ENCODE measurements around the gene EVA1C.

The EVA1C gene

DNA sequence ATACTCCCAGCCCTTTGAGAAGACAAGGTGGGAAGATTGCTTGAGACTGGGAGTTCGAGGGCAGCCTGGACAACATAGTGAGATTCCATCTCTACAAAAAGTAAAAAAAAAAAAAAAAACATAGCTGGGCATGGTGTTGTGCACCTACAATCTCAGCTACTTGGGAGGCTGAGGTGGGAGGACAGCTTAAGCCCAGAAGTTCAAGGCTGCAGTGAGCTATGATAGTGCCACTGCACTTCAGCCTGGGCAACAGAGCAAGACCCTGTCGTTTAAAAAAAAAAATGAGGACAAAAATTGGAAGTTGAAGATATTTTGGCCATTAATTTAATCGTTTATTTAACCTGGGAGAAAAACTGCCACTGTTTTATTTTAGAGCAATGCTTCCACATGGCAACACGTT lies 20.8 kb upstream of the EVA1C start:
- no peak for ATAC-seq

GRCh38 chr21:32392299-32392879 lies 20.1 kb upstream of the EVA1C start:
- ATAC-seq, result peak in 1 of 2 donors; percentile 50

DNA sequence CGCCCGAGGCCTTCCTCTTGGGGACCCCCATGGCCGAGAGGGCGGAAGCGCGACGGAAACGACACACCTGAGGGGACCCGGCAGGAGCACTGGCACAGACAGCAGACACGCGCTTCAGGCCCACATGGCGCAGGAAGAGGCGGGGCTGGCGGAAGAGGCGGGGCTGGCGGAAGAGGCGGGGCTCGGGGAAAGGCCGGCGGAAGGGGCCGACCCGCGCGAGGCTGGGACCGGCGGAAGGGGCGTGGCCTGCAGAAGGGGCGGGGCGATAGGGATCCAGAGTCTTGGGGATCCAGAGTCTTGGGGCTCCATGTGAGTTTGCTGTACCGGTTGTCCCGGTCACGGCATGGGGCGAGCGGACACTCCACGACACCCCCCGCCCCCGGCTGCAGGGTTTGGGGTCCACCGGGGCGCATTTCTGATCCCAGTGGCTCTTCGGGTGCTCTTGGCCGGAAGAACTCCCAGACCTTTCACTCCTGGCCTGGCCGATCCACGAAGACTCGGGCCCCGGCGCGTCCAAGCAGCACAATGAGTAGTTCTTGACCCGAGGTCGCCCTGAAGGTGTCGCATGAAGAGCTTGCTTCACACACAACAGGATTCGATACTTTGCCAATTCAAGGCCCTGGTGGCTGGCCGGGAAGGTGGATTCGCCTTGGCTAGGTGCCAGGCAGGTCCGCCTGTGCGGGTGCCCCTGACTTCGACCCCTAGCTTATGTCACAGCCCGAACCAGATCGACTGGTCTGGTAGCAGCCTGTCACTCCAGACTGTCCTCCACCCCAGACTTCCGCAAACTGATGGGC lies 19.4 kb upstream of the EVA1C start, which contains the start of gene URB1:
URB1 (minus strand) TSS at position 133 of the 797 bp plus-strand sequence; CDS start at position 31, 102 bp downstream.
- ATAC-seq, result peak; percentile 96

GRCh38 chr21:32393677-32394001 lies 18.9 kb upstream of the EVA1C start:
- ATAC-seq, result no peak

- peak; percentile 63 to 74 for ATAC-seq
Observed at GRCh38 chr21:32403201-32403777, 9.2 kb upstream of the EVA1C start.

- no peak for ATAC-seq
Observed at GRCh38 chr21:32406405-32406804, 6.1 kb upstream of the EVA1C start.

DNA sequence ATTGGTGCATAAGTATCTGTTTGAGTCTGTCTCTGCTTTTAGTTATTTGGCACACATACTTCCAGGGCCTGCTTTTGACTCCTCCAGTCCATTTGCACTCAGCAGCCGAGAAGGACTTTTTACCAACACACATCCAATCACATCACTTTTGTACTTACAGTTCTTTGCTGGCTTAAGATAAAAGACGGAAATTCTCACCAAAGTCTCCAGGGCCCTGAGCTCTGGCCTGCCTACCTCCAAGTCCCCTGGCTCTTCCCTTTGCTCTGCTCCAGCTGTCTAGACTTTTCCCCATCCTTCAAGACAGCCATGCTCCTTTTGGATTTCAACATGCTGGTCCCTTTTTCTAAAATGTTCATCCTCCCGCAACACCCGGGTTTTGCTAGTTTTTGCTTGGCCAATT lies 2.2 kb upstream of the EVA1C start:
- no peak for ATAC-seq

DNA sequence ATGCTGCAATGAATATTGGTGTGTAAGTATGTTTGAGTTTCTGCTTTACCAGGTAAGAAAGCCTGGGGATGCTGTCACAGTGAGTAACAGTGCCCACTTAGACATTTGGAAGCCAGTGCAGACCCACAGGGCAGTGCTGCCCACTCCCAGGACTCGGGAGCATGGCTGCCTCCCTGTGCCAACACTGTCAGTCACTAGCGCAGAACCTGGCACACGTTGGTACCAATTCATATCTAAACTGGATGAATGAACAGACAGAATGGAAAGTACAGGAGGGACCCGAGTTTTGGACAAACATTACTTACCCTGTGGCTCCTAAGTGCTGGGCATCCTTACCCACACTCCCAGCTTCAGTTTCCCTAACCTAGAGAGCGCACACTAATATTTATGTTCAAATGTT lies 1.6 kb upstream of the EVA1C start:
- no peak for ATAC-seq

- peak; percentile 65 to 68 for ATAC-seq
Observed at GRCh38 chr21:32411350-32412161, 950 bp upstream of the EVA1C start.

GRCh38 chr21:32413015-32413504 lies 554 bp downstream of the EVA1C start:
- peak in 1 of 2 donors; percentile 9 for ATAC-seq

DNA sequence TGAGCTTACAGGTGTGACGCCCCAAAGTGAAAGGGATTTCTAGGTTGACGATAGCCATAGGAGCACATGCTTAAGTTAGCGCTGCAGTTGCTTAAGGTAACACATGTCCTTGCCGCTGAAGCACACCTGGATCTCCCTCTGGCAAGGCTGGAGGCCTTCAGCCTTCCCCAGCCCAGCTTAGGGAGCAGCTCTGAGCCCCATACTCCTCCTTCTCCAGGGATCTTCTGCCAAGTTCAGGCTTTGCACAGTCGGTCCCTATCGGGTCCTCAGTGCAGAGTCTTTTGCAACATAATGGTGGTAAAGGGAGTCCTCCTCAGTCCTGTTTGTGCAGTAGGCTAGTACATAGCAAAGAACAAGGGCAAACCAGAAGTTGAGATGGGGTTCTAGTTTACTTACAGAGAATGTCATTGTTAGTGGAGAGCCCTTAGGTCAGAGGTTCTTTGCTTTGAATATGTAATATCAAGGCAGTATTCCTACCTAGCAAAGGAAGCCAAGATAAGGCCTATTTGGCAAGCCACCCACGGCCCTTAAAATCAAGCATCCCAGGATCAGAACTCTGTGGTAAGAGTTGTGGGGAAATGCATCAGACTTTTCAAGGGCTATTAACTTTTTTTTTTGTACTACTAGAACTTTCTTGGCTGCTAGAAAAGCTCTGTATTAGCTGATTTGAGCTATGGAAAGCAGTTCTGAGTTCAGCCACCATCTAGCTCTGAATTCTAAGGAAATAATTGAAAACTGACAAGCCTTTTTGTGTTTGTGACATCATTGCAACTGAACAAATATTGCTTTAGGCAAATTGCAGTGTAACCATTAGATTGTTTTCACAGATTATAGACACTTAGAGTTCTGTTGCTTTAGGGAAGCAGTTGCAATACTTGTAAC lies 1.4 kb downstream of the EVA1C start:
- ATAC-seq, result no peak

GRCh38 chr21:32414579-32415358 lies 2.3 kb downstream of the EVA1C start:
- no peak for ATAC-seq

DNA sequence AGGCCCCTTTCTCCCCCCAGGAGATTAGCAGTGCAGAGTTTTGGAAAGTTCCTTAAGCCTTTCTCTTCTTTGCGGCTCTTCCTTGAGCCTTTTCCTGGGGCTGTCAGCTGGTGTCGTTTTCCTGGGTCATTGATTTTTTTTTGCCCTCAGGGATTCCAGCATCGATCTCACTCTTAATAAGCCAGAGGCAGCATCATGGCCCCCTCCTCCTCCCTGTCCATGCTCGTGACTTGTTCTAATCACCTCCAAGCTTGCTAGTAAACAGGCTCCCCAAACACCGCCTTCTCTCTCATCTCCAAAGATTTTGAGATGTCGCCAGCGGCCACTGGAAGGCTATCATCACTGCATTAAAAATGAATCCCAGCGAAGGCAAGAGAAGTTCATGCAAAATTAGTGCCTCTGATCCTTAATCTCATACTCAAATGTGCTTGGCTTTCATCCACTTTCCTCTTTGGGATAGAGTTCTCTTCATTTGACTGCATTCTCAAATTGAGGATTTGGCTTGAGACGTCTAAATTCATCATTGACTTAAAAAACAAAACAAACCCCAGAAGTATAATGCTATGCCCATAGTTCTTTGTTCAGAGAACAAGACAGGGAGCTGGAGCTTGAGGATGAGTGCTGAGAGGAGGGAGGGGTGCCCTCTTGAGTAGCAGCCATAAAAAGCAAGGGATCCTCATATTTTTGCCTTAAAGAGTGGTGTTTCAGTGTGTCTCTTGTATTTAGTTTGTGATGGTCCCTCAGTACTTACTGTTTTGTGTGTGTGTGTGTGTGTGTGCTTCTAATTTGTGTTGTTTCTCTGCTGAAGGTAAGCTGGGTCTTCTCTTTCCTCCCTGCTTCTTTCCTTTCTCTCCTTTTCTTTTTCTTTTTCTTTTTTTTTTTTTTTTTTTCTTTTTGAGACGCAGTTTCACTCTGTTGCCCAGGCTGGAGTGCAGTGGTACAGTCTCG lies 3.2 kb downstream of the EVA1C start:
- ATAC-seq, result no peak

- ATAC-seq, result no peak
Observed at GRCh38 chr21:32418146-32418545, 5.6 kb downstream of the EVA1C start.

GRCh38 chr21:32422064-32422463 lies 9.6 kb downstream of the EVA1C start:
- ATAC-seq, result no peak

GRCh38 chr21:32423320-32424190 lies 11.0 kb downstream of the EVA1C start:
- ATAC-seq, result no peak

- no peak for ATAC-seq
Observed at GRCh38 chr21:32424191-32424535, 11.7 kb downstream of the EVA1C start.

DNA sequence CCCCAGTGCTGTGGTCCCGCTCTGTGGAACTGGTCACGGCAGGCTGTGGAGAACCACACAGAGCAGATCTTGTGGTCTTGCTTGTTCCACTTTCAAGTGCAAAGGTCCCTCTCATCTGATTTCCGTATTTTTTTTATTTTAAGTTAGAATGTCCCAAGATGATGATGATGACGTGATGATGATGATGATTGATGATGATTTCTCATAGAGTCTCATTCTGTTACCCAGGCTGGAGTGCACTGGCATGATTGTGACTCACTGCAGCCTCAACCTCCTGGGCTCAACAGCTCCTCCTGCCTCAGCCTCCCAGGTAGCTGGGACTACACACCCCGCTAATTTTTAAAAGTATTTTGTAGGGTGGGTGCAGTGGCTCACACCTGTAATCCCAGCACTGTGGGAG lies 12.2 kb downstream of the EVA1C start:
- no peak for ATAC-seq

DNA sequence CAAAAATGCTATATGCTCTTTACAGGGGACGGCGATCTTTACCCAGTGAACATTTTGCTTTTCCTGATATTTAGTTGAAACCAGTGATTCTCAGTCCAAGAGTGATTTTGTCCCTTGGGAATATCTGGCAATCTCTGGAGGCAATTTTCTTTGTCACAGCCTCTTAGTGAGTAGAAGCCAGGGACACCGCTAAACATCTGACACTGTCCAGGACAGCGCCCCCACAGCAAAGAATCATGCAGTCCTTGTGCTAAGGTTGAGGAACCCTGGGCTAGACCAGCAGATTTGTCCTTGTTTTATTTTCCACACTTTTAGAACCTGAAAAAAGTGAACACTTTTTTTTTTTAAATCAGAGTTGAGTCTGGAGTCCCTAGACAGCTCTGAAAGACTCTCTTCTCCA lies 13.1 kb downstream of the EVA1C start:
- ATAC-seq, result no peak
